A549 (cell line): Measurements from ENCODE around the gene LIN9.

Source experiments
- BHLHE40 ChIP-seq: IDR thresholded peaks from 2 replicates; pipeline ENCODE4 v1.6.1; 2012; ENCODE audit warnings: low read depth, low read length, inconsistent platforms
- CBX2 ChIP-seq: fragments of 200-600 bp; sonication (generic); IDR thresholded peaks from 2 replicates; pipeline ENCODE4 v1.6.1; 2016; ENCODE audit warnings: low read depth, mild to moderate bottlenecking, borderline replicate concordance
- CEBPB ChIP-seq, 2 experiments: fragments of >200 bp in 1 of 2; sonication (Bioruptor Twin) in 1 of 2; formaldehyde crosslinking in 1 of 2; IDR thresholded peaks; 2 replicates each; pipeline ENCODE4 v1.6.1; 2012 to 2016
- CTCF ChIP-seq: fragments of >200 bp; sonication (Bioruptor Twin); formaldehyde crosslinking; IDR thresholded peaks from 3 replicates; pipeline ENCODE4 v1.5.1; 2016
- EP300 ChIP-seq, 2 experiments: fragments of >200 bp; sonication (Bioruptor Twin); formaldehyde crosslinking; IDR thresholded peaks; 2 replicates in 1 of 2; 3 replicates in 1 of 2; pipeline ENCODE4 v1.6.1; 2016 to 2017
- FOSL2 ChIP-seq, 2 experiments: fragments of 450-650 bp in 1 of 2; fragments of >200 bp in 1 of 2; sonication (Bioruptor Twin) in 1 of 2; formaldehyde crosslinking; IDR thresholded peaks; 2 replicates each; pipeline versions ENCODE4 v1.5.0 to v1.6.1; 2016 to 2020; ENCODE audit warnings: mild to moderate bottlenecking in 1 of 2, moderate library complexity in 1 of 2
- HMGXB4 ChIP-seq: fragments of 250-450 bp; sonication (Bioruptor Pico); IDR thresholded peaks from 2 replicates; pipeline ENCODE4 v1.5.0; 2021; ENCODE audit warnings: mild to moderate bottlenecking, moderate library complexity, borderline replicate concordance
- HOXA7 ChIP-seq: fragments of 250-450 bp; sonication (Bioruptor Pico); IDR thresholded peaks from 2 replicates; pipeline ENCODE4 v1.5.0; 2020; ENCODE audit warnings: mild to moderate bottlenecking, moderate library complexity
- MAX ChIP-seq: IDR thresholded peaks from 2 replicates; pipeline ENCODE4 v1.6.1; 2012
- PHF8 ChIP-seq: fragments of 200-600 bp; sonication (generic); IDR thresholded peaks from 2 replicates; pipeline ENCODE4 v1.6.1; 2016; ENCODE audit warnings: low read depth, mild to moderate bottlenecking, antibody characterized with exemption, moderate library complexity, borderline replicate concordance
- POLR2A ChIP-seq: IDR thresholded peaks from 2 replicates; pipeline ENCODE4 v1.6.1; 2012; ENCODE audit warnings: mild to moderate bottlenecking, low read length
- RFX5 ChIP-seq: fragments of 450-650 bp; IDR thresholded peaks from 2 replicates; pipeline ENCODE4 v1.7.1; 2014; ENCODE audit warnings: antibody characterized with exemption, mild to moderate bottlenecking, moderate library complexity
- TP53 ChIP-seq: fragments of 250-450 bp; sonication (Bioruptor Pico); IDR thresholded peaks from 2 replicates; pipeline ENCODE4 v1.5.0; 2021; ENCODE audit warnings: mild to moderate bottlenecking, moderate library complexity
- ZSCAN20 ChIP-seq: fragments of 250-450 bp; sonication (Bioruptor Pico); IDR thresholded peaks from 2 replicates; pipeline ENCODE4 v1.8.0; 2022; ENCODE audit warnings: mild to moderate bottlenecking, moderate library complexity

- TF ChIP-seq EP300 (IDR thresholded peaks at IDR 0.05) = no peak
- no peak for TF ChIP-seq TP53 (CRISPR knock-in tag)
- no peak for TF ChIP-seq BHLHE40
- TF ChIP-seq CTCF = no peak
- no peak for TF ChIP-seq CBX2
- TF ChIP-seq PHF8 = no peak
- TF ChIP-seq MAX = no peak
- no peak for TF ChIP-seq HMGXB4
- no peak for TF ChIP-seq HOXA7
- TF ChIP-seq POLR2A = no peak
- TF ChIP-seq CEBPB (IDR thresholded peaks at IDR 0.05) = no peak
- no peak for TF ChIP-seq RFX5
- no peak for TF ChIP-seq ZSCAN20
- no peak for TF ChIP-seq FOSL2 (IDR thresholded peaks at IDR 0.05)
- no peak for TF ChIP-seq FOSL2 (CRISPR knock-in tag; IDR thresholded peaks at IDR 0.05)
These were observed 35.7 kb upstream of the LIN9 start for GRCh38 chr1:226344441-226345259.
